GM12874 (cell line): ENCODE results near the gene TRAF1.

ENCODE experiments used
- TF ChIP-seq, protein P1 (sequence below): IDR thresholded peaks from 2 replicates; pipeline ENCODE4 v1.5.1; 2011; ENCODE audit warnings: low read depth, mild to moderate bottlenecking, control low read depth, low read length, moderate library complexity; ENCODE audit not compliant: insufficient read depth

TRAF1 gene

DNA sequence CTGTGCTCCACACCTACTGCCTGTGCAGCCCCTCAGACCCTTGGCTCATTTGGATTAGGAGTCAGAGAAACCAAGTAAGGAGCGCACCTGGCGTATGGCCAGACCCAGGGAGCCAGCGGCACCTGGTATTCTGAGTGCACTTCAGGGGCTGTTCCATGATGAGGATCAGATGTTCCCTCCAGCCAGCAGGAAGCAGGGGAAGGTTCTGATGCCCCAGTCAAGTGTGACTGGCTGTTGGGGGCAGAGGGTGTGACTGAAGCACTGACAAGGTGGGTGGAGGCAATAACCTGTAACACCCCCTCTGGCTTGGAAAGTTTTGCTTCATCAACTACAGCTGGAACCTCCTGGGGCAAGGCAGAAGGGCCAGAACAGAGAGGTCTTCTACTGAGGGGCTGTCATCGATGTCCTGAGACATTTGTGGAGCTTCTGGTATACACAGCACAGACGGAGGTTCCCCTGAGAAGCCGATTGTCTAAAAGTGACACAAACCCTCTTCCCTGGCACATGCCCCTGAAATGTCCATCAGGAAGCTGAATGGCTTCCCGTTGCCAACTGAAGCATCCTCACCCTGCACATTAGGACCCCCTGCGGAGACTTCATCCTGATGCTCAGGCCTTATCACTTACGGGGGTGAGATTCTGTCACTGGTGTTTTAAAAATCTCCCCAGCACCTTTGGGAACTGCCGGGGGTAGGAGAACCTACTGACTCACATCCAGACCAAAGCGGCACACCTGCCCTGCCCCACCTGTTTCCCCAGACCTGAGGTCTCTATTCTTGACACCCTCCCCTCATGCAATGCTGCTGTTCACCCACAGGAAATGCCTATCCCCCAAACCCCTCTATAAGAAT is 21.1 kb downstream of the TRAF1 start:
- TF ChIP-seq, protein P1, sequence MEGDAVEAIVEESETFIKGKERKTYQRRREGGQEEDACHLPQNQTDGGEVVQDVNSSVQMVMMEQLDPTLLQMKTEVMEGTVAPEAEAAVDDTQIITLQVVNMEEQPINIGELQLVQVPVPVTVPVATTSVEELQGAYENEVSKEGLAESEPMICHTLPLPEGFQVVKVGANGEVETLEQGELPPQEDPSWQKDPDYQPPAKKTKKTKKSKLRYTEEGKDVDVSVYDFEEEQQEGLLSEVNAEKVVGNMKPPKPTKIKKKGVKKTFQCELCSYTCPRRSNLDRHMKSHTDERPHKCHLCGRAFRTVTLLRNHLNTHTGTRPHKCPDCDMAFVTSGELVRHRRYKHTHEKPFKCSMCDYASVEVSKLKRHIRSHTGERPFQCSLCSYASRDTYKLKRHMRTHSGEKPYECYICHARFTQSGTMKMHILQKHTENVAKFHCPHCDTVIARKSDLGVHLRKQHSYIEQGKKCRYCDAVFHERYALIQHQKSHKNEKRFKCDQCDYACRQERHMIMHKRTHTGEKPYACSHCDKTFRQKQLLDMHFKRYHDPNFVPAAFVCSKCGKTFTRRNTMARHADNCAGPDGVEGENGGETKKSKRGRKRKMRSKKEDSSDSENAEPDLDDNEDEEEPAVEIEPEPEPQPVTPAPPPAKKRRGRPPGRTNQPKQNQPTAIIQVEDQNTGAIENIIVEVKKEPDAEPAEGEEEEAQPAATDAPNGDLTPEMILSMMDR, result no peak

DNA sequence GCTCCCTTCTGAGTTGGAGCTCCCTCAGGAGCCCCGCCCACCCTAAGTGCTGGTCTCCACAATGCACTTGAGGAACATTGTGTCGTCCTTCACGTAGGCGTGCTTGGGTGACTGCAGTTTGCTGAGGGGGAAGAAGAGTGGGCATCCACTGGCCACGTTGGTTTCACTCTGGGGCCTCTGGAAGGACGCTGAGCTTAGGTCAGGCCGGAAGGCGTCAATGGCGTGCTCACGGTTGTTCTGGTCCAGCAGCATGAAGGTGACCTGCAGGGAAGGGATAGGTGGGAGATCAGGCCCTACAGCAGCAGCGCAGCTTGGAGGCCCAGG is 21.7 kb downstream of the TRAF1 start:
- TF ChIP-seq, protein P1, result no peak

DNA sequence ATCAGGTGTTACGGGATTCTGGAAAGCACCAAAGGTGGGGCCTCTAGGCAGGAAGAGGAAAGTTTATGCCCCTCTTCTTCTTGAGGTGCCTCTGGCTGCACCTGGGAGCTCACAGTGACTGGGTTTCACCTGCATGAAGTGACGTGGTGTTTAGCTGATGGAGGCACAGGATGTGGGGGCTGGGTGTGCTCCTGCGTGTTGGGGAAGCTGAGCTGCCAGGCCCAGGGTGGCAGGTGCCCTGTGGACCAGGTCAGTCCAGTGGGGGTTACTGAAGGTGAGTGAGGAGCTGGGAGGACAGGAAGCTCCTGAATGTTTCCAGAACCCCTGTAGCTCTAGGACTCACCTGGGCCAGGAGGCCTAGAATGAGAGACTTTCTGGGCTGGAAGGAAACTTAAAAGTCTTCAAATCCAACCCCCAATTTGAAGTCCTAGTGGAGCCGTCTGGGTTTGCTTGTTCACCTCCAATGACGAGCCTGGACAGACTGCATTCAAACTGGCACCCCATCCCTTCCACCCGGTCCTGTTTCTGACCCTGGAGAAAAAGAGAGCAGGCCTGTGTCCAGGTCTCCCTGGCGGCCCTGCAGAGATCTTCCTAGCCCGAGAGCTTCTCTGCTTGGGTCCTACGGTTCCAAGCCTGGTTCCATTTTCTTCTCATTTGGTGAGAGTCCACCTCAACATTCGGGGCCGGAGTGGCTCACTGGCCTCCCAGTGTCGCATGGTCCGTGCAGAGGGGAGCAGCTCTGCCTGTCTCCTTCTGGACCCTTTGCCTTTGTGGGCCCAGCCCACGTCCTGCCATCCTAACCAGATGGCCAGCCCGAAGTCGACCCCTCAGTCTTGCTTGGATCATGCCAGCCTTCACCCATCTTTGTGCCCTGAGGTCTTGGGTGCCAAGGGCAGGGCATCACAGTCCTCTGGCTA is 22.3 kb downstream of the TRAF1 start:
- TF ChIP-seq, protein P1, result no peak

DNA sequence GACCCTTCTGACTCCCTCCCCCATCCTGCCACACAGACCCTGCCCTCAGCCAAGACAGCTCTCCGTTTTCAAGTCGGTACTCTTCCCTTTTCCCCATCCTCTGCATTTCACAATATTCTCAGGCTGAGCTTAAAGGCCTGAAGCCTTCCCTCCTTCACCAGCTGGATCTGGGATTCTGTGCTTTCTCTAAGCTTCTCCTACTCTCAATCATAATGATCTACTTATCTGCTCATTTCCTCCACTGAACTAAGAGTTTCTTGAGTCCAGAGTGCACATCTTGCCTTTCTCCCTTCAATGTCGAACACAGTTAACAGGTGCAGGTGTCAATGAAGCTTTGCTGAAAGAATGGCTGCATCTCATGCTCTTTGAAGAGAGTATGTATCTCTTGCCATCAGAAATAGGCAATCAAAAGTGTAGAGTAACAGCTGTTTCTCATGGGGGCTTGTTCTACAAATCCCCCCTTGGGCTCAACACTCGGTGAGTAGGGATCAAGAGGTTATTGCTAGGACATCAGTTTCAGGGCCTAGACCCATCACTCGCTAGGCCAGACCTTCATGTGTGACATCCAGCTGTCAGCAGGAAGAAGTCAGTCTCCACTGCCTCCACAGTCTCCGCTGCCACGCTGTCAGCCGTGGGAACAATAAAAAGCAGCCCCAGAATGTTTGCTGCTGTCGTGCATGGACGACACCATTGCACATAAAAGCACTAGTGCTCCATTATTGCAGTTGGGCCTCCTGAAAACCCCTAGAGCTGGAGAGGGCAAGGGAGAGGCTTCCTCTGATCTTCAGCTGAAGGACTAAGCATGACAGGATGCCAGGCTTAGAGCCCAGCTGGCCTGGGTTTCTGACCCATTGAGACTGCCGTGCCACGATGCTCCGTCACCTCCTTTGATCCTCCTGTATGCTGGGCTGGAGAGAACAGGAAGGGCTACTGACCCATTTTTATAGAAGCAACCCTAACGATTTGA is 23.7 kb downstream of the TRAF1 start:
- TF ChIP-seq, protein P1, result no peak

DNA sequence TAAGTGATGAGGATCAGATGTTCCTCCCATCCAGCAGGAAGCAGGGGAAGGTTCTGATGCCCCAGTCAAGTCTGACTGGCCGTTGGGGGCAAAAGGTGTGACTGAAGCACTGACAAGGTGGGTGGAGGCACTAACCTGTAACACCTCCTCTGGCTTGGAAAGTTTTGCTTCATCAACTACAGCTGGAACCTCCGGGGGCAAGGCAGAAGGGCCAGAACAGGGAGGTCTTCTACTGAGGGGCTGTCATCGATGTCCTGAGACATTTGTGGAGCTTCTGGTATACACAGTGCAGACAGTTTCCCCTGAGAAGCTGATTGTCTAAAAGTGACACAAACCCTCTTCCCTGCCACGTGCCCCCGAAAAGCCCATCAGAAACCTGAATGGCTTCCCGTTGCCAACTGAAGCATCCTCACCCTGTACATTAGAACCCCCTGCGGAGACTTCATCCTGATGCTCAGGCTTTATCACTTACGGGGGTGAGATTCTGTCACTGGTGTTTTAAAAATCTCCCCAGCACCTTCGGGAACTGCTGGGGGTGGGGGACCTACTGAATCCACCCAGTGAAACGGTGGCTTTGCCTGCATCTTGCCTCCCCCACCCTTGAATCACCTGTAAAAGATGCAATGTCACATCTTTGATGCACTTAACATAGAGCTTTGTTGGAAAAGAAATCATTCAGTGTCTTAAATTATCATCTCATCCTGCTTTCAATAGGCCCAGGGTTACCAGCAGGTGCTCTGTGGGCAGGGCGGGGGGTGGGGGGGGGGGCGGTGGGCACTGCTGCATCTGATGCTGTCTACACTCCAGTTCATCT is 24.6 kb downstream of the TRAF1 start:
- TF ChIP-seq, protein P1, result no peak

DNA sequence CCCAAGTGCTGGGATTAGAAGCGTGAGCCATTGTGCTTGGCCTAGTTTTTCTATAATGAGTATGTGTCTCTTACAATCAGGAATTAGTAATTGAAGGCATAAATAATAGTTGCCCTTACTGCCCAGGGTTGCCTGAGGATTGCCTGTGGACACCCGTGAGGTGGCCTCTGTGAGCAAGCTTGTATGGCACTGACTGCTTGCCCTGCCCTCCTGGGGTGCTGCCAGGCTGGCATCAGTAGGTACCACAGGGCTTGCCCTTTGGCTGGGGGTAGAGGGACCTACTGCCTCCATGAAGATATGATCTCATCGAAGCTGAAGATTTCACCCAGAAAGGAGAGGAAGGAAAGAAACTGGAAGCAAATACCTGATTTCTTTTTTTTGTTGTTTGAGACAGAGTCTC is 25.8 kb downstream of the TRAF1 start:
- TF ChIP-seq, protein P1, result no peak
